ENCODE measurements around the gene ABHD17C. TPM values are rescaled to one million over a fixed set of nuclear protein-coding genes. Genes with fewer than 3 reads are reported as not detected.
A peak's percentile ranks its signal among the peaks of the same experiment; 100 is the strongest.

The ABHD17C gene
- total RNA-seq, 6 experiments from 2014 or later = 2.0 to 5.5 (median 3.0) TPM

- H3K4me3 ChIP-seq = no peak overlapping the region
- WGBS (ENCODE audit: insufficient coverage, low coverage, low lambda C conversion rate, missing lambda C conversion rate) = 91% methylated on average over 5 of the region's 6 CpGs
Observed at GRCh38 chr15:80744415-80744814, 49.3 kb downstream of the ABHD17C start.

GRCh38 chr15:80744826-80745225 is 49.7 kb downstream of the ABHD17C start:
- no peaks in the 10 kb centered on the region for H3K4me1 ChIP-seq
- no peak for ATAC-seq
- no peaks in the 10 kb centered on the region for H3K36me3 ChIP-seq
- WGBS (ENCODE audit: insufficient coverage, low coverage, low lambda C conversion rate, missing lambda C conversion rate) = 36% methylated on average over 1 of the region's 1 CpG
- no peak overlapping the region for H3K4me3 ChIP-seq
- H3K27me3 ChIP-seq = no peaks in the 10 kb centered on the region
- no peak for DNase-seq
- intact Hi-C loops (cut with DNase I) = no loop called here
- H3K27ac ChIP-seq = no peak overlapping the region
- TF ChIP-seq POLR2A (IDR thresholded peaks at IDR 0.05) = no peak
- TF ChIP-seq, protein P1, sequence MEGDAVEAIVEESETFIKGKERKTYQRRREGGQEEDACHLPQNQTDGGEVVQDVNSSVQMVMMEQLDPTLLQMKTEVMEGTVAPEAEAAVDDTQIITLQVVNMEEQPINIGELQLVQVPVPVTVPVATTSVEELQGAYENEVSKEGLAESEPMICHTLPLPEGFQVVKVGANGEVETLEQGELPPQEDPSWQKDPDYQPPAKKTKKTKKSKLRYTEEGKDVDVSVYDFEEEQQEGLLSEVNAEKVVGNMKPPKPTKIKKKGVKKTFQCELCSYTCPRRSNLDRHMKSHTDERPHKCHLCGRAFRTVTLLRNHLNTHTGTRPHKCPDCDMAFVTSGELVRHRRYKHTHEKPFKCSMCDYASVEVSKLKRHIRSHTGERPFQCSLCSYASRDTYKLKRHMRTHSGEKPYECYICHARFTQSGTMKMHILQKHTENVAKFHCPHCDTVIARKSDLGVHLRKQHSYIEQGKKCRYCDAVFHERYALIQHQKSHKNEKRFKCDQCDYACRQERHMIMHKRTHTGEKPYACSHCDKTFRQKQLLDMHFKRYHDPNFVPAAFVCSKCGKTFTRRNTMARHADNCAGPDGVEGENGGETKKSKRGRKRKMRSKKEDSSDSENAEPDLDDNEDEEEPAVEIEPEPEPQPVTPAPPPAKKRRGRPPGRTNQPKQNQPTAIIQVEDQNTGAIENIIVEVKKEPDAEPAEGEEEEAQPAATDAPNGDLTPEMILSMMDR (IDR thresholded peaks at IDR 0.05) = no peak
- no peaks in the 10 kb centered on the region for H3K9me3 ChIP-seq

More at GRCh38 chr15:80744415-80744814, 49.3 kb downstream of the ABHD17C start:
- intact Hi-C loops (cut with DNase I) = no loop called here
- no peaks in the 10 kb centered on the region for H3K27me3 ChIP-seq
- H3K4me1 ChIP-seq = no peaks in the 10 kb centered on the region
- H3K27ac ChIP-seq = no peak overlapping the region
- DNase-seq = no peak
- no peak for ATAC-seq
- TF ChIP-seq, protein P1 (IDR thresholded peaks at IDR 0.05) = no peak
- TF ChIP-seq POLR2A (IDR thresholded peaks at IDR 0.05) = no peak
- no peaks in the 10 kb centered on the region for H3K36me3 ChIP-seq
- H3K9me3 ChIP-seq = no peaks in the 10 kb centered on the region

GRCh38 chr15:80745888-80746287 is 50.8 kb downstream of the ABHD17C start:
- TF ChIP-seq POLR2A (IDR thresholded peaks at IDR 0.05) = no peak
- TF ChIP-seq, protein P1 (IDR thresholded peaks at IDR 0.05) = no peak

DNA sequence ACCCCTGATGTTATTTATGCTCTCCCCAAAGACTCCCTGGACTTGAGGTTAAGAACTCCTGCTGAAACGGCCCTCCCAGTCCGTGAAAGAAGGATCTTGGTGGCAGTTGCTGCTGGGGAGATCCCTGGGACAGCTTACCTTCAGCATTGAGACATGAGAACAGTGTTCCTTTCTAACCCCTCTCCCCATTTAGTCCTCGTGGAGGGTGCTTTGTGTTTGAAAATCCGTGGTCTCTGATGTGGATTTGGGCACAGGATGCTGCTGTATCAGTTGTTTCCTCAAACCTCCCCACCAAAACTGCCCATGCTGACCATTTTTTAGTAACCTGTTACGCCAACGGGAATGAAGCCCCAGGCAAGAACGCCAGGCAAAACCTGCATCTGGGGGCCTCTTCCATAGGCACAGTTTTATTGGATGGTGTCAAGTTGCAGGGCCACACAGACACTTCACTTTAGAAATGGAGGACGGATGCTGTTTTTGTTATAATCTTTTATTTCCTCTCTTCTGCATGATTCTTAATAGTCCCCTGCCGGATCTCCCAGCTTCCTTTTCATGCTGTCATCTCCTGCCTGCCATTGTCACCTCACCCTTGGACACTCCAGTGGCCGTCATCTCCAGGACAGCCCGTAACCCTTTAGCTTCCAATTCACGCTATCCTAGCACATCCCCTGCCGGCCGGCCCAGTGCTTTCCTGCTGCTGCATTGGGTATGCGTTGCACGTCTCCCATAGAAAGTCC is 52.4 kb downstream of the ABHD17C start:
- H3K36me3 ChIP-seq = no peaks in the 10 kb centered on the region
- H3K4me3 ChIP-seq = no peak overlapping the region
- ATAC-seq (peak in 3 of 4 donors; percentile 32 to 62 (median 53)), DNase-seq (no peak)
- H3K27ac ChIP-seq = no peak overlapping the region
- no peaks in the 10 kb centered on the region for H3K4me1 ChIP-seq
- no peak for TF ChIP-seq POLR2A (IDR thresholded peaks at IDR 0.05)
- TF ChIP-seq, protein P1 (IDR thresholded peaks at IDR 0.05) = no peak
- H3K27me3 ChIP-seq = no peaks in the 10 kb centered on the region
- intact Hi-C loops (cut with DNase I) = no loop called here
- H3K9me3 ChIP-seq = no peaks in the 10 kb centered on the region
- 80% methylated on average over 11 of the region's 16 CpGs for WGBS (ENCODE audit: insufficient coverage, low coverage, low lambda C conversion rate, missing lambda C conversion rate)

More at GRCh38 chr15:80745888-80746287, 50.8 kb downstream of the ABHD17C start:
- Histone ChIP-seq H3K36me3 (no peaks in the 10 kb centered on the region), H3K4me3 (no peak overlapping the region), H3K9me3 (no peaks in the 10 kb centered on the region), H3K4me1 (no peaks in the 10 kb centered on the region), H3K27ac (no peak overlapping the region), H3K27me3 (no peaks in the 10 kb centered on the region)
- ATAC-seq (no peak), DNase-seq (no peak)
- WGBS (ENCODE audit: insufficient coverage, low coverage, low lambda C conversion rate, missing lambda C conversion rate) = 100% methylated on average over 1 of the region's 1 CpG
- intact Hi-C loops (cut with DNase I) = no loop called here

Data from right lobe of liver (tissue), 6 donors.